GM18507 (cell line): ENCODE measurements around the gene TP53BP2.
"Not testable (repeated sequence)": the region's sequence is repeated elsewhere in the genome, so short reads cannot be mapped to it uniquely, and the experiment has no call there.

Source experiments
- DNase-seq: peaks from one replicate; pipeline ENCODE4 v3.0.0; 2011; ENCODE audit warnings: low read depth; ENCODE audit not compliant: insufficient read length; ENCODE audit errors: extremely low spot score
- FAIRE-seq: peaks from 2 replicates; lab custom pipeline; 2011; peaks lifted over from hg19 to GRCh38; lab: Jason Lieb, UNC

TP53BP2 gene

DNA sequence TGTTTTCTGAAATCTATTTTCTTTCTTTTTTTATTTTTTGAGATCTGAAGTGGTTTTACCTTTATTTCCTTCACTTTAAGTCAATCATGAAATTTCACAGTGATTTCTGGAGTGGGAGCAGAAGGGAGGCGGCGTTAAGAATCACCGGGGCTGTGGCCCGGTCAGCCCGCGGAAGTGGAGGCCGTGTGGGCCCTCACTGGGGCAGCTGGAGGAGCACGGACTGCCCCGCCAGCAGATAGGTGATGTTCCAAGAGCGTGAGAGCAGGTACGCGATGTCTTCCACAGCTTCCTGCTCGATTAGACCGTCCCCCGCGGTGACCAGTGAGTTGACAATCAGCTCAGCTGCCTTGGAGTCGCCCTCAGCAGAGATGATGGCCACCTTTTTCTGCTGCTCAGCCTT is 10.6 kb upstream of the TP53BP2 start:
- DNase-seq = no peak
- FAIRE-seq = no peak

DNA sequence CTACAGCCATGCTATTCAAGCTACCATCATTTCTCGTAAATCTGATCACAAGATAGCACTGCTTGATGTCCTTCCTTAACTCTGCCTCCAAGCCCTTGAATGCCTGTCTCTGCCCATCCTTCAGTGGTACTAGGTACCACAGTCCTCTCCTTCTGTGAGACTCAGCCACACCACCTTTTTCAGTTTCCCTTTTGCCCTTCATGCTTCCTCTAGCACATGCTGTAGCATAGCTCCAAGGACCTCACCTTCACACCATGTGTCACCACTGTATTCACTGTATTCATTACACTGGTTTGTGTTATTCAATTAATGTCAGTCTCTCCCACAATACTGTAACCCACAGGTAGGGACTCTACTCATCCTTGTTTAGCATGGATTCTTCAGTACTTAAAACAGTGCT is 8.0 kb upstream of the TP53BP2 start:
- FAIRE-seq = no peak
- DNase-seq = no peak

DNA sequence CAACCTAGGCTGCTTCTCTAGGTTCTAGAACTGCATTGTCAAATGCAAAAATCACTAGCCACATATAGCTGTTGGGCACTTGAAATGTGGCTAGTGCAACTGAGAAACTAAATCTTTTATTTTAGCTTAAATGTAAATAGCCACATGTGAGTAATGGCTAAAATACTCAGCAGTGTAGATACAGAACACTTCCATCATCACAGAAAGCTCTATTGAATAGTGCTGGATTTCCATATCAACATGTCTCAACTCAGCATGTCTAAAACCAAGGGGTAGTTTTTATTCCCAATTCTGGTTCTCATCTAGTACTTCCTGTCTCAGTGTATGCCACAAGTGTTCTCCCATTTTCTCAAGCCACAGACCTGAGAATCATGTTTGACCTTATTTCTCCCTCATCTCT is 7.5 kb upstream of the TP53BP2 start:
- FAIRE-seq (no peak), DNase-seq (no peak)

DNA sequence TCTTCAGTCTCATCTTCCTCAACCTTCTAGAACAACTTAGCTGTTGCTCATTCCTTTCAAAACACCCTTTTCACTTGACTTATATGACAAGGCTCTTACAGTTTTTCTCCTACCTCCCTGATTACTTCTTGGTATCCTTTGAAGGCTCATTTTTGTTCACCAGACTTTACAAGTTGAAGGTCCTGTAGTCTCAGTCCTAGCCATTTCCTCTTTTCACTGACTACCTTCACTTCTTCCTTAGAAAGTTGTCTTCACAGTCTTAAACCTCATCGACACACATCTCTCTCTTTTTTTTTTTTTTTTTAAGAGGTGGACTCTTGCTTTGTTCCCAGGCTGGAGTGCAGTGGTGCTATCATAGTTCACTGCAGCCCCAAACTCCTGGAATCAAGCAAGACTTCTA is 6.6 kb upstream of the TP53BP2 start:
- no peak for FAIRE-seq
- no peak for DNase-seq

DNA sequence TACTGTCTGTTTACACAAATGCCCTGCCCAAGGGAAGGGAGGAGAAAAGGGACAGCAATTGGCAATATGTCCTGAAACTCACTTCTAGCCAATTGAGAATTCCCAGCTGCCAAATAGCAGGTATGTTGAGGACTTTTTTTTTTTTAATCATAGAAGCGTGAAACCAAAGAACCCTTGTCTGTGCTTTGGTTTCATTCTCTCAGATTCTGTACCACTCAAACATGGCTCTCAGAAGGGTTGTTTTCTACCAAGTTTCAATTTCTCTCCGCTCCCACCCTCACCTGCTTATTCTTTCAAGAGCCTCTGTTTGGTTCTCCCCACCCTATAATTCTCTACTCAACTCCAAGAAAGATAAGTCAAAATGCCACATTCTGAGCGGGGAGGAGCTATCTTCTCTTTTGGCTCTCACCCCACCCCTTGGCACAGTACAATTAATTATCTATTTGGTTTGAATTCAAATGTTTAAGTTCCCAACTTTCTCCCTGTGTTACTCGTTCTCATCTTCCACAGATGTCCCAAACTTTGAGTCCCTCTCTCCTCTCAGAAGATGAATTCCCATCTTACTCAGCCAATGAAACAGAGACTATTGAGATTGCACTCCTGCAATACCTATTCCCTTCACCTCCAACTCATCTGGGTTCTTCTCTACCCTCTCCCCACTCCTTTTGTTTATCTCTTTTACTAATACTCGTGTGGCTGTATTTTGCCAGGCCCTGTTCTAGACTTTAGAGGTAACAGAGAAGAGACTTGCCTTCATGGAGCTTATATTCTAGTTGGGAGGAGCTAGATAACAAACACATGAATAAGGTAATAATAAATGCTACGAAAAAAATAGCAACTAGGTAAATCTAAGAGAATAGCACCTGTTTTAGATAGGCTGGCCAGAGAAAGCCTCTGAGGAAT is 3.9 kb upstream of the TP53BP2 start:
- DNase-seq (no peak), FAIRE-seq (peak; percentile 64)

DNA sequence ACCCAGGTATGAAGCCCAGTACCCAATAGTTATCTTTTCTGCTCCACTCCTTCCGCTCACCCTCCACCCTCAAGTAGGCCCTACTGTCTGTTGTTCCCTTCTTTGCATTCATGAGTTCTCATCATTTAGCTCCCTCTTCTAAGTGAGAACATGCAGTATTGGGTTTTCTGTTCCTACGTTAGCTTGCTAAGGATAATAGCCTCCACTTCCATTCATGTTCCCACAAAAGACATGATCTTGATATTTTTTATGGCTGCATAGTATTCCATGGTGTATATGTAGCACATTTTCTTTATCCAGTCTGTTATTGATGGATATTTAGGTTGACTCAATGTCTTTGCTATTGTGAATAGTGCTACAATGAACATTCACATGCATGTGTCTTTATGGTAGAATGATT is 2.8 kb upstream of the TP53BP2 start:
- FAIRE-seq (no peak), DNase-seq (no peak)

DNA sequence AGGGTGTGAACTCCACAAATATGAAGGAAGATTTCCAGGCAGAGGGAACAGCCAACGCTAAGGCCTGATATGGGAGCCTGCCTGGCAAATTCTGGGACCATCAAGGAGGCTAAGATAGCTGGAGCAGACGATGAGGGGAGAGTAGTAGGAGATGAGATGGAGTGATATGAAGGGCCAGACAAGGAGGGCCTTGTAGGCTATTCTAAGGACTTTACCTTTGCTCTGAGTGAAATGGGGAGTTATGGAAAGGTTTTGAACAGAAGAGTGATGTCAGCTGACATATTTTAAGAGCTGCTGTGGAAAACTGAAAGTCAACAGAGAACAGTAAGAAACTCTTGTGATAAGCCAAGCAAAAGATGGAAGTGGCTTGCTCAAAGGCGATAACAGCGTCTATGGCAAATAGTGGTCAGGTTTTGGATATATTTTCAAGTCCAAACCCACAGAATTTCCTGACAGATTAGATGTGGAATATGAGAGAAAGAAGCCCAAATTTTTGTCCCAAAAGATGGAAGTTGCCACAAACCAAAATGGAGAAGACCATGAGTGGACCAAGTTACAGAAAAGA is 2.1 kb upstream of the TP53BP2 start:
- no peak for FAIRE-seq
- no peak for DNase-seq

DNA sequence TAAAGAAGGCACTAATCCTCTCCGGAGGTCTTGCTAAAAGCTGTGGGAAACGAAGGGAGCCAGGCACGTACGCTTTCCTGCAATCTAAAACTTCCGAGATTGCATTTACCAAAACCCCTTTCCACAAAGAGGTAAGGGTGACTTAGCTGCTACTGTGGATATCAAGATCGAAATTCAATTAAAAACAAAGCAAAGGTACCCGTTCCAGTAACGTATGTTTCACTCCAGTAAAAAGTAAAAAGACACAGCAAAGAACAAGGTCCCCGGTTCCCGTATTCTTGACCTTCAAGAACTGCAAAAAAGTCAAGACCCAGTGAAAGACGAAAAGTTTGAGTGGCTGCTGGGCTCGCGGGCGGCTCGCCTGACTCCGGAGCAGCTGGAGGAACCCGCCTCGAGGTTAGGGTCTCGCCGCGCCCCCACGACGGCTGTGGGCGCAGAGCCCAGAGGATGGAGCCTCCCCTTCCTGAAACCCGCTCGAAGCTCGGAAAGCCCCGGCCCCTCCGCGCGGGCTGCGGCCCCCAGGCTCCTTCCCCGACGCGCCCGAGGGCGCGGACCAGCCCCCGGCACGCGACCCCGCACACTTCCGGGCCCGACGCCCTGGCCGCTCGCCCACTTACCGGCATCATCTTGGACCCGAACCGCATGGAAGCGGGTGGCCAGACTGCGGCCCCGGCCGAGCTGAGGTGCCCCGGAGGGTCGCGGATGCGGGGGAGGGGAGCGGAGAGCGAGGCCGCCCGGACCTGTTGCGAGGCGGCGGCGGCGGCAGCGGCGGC is 524 bp downstream of the TP53BP2 start:
- DNase-seq (no peak), FAIRE-seq (peak; percentile 46)

DNA sequence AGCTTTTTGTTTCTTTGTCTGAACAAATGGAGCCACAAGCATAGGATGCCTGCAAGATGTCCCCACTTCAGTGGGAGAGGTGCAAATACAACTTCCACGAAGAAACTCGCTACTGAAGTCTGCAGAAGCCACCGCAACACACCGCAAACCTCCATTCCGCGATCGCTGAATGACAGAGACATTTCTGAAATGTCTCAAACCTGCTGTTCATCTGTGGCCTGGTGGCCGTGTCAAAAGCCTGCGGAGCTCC is 1.0 kb downstream of the TP53BP2 start:
- DNase-seq (no peak), FAIRE-seq (no peak)

DNA sequence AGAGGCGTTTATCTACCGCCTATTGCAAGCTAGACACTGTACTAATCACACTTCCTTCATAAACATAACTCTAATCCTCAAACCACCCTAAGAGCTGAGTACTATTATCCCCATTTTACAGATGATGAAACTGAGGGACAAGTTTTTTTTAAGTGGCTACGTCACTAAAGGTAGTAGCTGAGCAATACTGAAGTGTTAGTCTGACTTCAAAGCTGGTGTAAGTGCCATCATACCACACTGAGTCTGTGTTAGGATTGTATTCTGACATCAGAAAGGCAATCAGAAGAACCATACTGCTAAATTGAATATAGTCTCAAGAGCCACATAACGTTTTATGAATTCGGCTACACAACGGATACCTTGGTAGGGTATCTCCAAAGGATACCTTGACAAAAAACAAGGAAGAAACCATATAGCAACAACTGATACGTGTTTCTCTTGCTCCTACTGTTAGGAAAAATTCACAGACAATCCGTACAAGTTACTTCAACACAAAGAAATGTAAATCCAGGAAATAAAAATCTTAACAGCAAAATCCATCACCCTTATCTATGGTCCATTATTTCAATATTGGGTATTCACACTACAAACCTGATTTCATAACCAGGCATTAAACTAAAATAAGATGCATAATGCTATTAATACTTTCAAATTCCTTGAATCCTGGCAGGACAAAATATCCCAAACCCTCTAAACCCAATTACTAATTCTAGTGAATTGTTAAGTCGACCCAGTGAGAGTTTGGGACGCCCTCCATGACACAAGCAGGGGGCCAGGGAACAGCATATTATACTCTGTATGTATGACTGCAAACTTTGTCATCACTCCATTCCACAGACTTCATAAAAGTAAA is 1.6 kb downstream of the TP53BP2 start:
- FAIRE-seq (no peak), DNase-seq (no peak)

DNA sequence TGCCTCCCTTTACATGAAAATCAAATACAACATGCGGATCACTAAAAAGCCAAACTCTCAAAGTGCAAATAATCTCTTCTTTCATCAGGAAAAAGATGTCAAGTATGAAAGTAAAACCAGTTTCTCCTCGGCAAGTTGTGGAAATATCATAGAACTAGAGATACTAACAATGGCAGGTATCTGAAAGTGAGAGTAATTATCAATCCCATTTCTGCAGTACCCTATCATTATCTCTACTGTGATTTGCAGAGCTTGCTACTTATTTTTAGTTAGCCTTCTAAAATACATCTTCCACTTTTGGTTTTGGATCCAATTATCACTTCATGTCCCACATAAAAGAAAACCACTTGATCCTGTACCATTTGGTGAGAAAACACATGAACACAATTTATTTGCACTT is 3.0 kb downstream of the TP53BP2 start:
- peak; percentile 46 for FAIRE-seq
- no peak for DNase-seq

DNA sequence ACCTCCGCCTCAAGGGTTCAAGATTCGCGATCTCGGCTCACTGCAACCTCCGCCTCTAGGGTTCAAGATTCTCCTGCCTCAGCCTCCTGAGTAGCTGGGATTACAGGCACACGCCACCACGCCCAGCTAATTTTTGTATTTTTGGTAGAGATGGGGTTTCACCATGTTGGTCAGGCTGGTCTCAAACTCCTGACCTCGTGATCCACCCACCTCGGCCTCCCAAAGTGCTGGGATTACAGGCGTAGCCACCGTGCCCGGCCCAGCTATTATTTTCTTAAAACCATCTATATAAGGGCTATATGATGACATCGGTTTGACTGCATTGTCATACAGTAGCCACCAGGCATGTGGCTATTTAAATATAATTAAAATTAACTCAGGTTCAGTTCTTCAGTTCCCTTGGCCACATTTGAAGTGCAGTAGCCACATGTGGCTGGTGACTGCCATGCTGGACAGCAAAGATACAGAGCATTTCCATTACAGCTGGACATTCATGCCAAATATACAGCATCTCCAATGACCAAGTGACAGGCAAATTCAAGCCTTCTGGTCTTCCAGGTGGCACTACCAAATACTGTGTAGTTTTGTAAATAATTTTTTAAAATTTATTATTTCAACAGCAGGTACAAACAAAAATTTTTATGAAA is 3.6 kb downstream of the TP53BP2 start:
- not testable (repeated sequence) for DNase-seq, FAIRE-seq

DNA sequence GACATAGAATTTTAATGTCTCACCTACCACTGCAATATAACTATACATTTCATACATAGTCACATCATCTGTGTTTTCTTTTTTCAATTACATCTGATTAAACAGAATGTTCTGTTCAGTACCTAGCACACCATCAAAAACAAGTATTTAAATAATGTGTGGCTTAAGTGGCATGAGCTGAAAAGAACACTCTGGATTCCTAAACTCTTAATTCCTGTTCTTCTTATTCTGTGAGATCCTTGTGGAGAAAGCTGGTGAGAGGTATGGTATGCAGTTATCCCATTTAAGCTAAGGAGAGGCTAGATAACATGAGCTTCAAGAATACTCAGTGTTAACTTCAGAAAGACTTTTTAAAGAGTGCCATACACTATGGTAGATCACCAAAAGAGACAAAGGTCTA is 5.5 kb downstream of the TP53BP2 start:
- DNase-seq (no peak), FAIRE-seq (no peak)

DNA sequence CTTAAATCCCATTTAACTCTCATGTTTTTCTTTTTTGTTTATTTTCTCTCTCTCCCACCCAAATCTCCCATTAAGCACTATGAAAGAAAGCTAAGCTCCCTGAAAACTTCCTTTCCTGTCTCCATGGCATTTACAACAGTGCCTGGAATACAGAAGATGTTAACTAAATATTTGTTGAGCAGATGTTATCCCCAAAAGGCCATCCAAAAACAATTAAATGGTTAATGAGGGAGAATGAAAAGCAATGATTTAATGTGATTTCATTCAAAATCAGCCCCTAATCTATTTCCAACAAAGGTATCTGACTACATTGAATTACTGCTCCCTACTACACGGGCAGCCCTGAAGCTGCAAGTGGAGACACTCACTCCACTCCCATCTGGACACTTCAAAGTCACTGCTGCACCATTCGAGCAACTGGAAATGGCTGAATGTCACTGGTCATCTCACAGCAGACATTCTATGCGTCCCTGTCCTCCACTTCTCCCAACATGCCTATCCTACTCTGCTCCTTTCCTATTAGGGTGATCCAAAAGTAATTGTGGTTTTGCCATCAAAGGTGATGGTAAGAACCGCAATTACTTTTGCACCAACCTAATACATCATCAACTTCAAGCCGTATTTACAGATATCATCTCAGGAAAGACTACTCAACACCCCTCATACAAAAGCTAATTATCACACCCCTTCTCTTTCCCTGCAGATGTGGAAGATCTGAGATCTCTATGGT is 7.5 kb downstream of the TP53BP2 start:
- FAIRE-seq = no peak
- DNase-seq = no peak

DNA sequence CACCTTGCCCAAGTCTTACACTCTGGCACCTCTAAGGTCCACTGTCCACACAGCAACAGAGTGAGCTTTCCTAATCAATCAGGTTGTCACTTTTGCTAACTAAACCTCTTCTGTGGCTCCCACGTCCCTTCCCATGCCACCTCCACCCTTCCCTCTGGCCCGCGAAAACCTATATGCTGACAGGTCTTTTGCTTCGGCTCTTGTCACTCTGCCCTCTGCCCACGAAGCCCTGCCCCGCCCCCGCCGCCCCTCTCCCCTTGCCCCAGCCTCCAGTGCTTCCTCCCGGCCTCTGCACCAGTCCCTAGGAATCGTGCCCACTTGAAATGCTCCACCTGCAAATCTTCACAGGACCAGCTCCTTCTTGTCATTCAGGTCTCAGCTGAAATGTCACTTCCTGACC is 8.1 kb downstream of the TP53BP2 start:
- FAIRE-seq (no peak), DNase-seq (no peak)

DNA sequence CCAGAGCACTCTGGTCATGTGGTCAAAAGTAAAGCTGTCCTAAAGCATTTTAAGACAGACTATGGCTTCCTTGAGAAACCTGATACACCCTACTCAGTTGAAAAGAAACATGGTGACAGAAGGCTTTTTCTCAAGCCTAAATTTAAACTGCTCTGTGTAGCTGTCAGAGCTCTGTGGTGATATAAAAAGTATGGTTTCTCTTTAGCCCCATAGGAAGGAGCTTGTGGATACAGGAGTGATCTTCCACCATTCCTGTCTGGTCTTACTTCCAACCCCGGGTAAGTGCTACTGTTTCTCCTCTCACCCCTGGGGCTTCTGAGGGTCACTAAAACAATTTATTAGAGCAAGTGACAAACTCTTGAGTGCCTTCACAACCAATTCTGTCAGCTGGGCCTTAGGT is 8.5 kb downstream of the TP53BP2 start:
- FAIRE-seq = no peak
- DNase-seq = no peak

DNA sequence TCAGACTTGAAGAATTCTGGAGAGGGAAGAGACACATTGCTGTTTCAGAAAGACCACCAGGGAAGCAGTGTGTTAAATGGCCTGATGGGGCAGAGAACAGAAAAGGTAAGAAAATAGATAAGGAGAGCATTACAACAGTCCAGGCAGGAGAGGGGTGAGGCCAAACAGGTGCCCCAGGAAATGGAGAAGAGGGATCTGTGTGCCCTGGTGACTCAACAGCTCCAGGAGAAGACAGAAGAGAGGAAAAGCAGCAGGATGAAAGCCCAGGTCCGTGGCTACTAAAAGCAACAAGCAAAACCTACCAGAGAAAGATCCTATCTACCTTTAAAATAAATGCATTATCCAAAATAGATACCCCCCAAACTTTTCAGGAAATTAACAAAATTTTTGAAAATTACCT is 9.2 kb downstream of the TP53BP2 start:
- DNase-seq (no peak), FAIRE-seq (no peak)

DNA sequence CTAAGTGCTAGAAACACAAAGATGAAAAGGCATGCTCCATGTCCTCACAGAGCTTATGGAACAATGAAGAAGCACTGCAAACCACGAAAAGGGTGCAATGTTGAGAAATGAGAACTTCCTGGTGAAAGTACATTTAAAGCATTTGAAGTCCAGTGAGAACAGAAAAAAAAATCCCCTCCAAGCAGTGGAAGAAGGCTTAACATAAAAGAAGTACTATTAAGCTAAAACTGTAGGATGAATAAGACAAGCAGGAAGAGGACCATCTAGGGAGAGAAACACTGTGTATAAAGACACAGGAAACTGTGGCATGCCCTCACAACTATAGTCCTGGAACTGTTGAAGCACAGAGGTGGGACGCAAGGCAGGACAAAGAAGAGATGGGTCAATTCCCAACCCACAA is 10.0 kb downstream of the TP53BP2 start:
- DNase-seq (no peak), FAIRE-seq (peak; percentile 38)
